Limb (tissue), 2 donors: Measurements from ENCODE around the gene STAT4.
A peak's percentile ranks its signal among the peaks of the same experiment; 100 is the strongest.

Source experiments
- DNase-seq, 2 donors: peaks; one replicate each; pipeline ENCODE4 v3.0.0-alpha.2; 2016; ENCODE audit errors: extremely low spot score in 2 of 2

STAT4 gene

GRCh38 chr2:191150600-191151330 lies at the start of gene STAT4:
Gene STAT4 (minus strand): TSS chr2:191150994. CDS start chr2:191148203, 2,791 bp downstream.
- DNase-seq, result peak in 1 of 2 donors; percentile 50

GRCh38 chr2:191199929-191200512 lies 49.2 kb upstream of the STAT4 start:
- no peak for DNase-seq

- no peak for DNase-seq
Measured at GRCh38 chr2:191198271-191198670, 47.5 kb upstream of the STAT4 start.

- DNase-seq, result no peak
Measured at GRCh38 chr2:191197096-191197495, 46.3 kb upstream of the STAT4 start.

- no peak for DNase-seq
Measured at GRCh38 chr2:191195021-191195420, 44.2 kb upstream of the STAT4 start.

GRCh38 chr2:191190861-191191552 lies 40.2 kb upstream of the STAT4 start:
- no peak for DNase-seq

GRCh38 chr2:191190435-191190834 lies 39.6 kb upstream of the STAT4 start:
- no peak for DNase-seq

- no peak for DNase-seq
Measured at GRCh38 chr2:191189112-191189635, 38.4 kb upstream of the STAT4 start.

- DNase-seq, result no peak
Measured at GRCh38 chr2:191188550-191189093, 37.8 kb upstream of the STAT4 start.

GRCh38 chr2:191187105-191187829 lies 36.5 kb upstream of the STAT4 start:
- DNase-seq, result no peak

- DNase-seq, result no peak
Measured at GRCh38 chr2:191184457-191184856, 33.7 kb upstream of the STAT4 start.

GRCh38 chr2:191183516-191183915 lies 32.7 kb upstream of the STAT4 start:
- DNase-seq, result no peak

GRCh38 chr2:191183081-191183480 lies 32.3 kb upstream of the STAT4 start:
- DNase-seq, result no peak

- no peak for DNase-seq
Measured at GRCh38 chr2:191180713-191181112, 29.9 kb upstream of the STAT4 start.

- no peak for DNase-seq
Measured at GRCh38 chr2:191180276-191180675, 29.5 kb upstream of the STAT4 start.

- no peak for DNase-seq
Measured at GRCh38 chr2:191178806-191179514, 28.2 kb upstream of the STAT4 start.

GRCh38 chr2:191177751-191178736 lies 27.2 kb upstream of the STAT4 start:
- DNase-seq, result no peak

- no peak for DNase-seq
Measured at GRCh38 chr2:191176801-191177438, 26.1 kb upstream of the STAT4 start.

GRCh38 chr2:191176305-191176704 lies 25.5 kb upstream of the STAT4 start:
- DNase-seq, result no peak
